ENCODE data around the gene BTBD16. TPM values are rescaled to one million over a fixed set of nuclear protein-coding genes. Genes with fewer than 3 reads are reported as not detected.

BTBD16 gene
- total RNA-seq, 1 donor from 2014 or later, result not detected

DNA sequence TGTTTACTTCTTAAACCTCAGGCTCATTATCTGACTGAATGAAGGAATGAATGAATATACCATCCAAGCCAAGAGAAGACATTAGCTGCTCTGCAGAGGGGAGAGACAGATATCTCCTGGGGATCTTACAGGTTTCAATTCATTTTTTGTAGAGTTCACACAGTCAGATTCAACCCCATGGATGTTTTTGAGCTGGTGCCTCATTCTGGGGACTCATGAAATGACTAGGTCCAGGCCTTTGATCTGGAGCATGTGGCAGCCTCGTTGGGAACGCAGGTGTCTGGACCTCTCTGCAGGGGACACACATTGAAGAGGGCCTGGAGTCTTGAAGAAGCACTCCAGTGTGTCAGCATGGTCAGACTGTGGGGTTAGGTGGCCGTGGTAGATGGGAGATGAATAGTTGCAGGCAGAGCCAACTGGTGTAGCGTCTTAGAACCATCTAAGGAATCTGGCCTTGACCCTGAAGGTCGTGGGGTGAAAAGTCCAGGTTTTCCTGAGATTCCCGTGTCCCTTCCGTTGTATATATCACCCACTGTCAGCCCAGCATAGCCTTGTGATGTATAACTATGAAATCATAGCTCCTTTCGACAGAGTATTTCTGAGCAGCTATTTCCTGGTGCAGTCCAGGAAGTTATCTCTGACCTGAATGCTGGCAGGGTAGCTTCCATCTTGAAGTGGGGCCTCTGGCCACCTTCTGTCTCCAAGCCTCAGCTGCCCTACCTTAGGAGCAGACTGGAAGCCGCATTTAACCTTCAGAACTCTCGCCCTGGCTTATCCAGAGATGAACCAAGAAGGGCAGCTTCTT, 22.3 kb downstream of the BTBD16 start:
- H3K4me3 ChIP-seq, result no peak overlapping the region
- H3K27ac ChIP-seq, result no peak overlapping the region
- intact Hi-C loops (cut with DNase I), result loop anchor here (10.0 kb wide), 1 partner anchor 271 kb away; the partner anchor contains the start of gene DMBT1
- no peaks in the 10 kb centered on the region for H3K4me1 ChIP-seq
- no peaks in the 10 kb centered on the region for H3K36me3 ChIP-seq
- TF ChIP-seq, protein P1, sequence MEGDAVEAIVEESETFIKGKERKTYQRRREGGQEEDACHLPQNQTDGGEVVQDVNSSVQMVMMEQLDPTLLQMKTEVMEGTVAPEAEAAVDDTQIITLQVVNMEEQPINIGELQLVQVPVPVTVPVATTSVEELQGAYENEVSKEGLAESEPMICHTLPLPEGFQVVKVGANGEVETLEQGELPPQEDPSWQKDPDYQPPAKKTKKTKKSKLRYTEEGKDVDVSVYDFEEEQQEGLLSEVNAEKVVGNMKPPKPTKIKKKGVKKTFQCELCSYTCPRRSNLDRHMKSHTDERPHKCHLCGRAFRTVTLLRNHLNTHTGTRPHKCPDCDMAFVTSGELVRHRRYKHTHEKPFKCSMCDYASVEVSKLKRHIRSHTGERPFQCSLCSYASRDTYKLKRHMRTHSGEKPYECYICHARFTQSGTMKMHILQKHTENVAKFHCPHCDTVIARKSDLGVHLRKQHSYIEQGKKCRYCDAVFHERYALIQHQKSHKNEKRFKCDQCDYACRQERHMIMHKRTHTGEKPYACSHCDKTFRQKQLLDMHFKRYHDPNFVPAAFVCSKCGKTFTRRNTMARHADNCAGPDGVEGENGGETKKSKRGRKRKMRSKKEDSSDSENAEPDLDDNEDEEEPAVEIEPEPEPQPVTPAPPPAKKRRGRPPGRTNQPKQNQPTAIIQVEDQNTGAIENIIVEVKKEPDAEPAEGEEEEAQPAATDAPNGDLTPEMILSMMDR (IDR thresholded peaks at IDR 0.05), result no peak
- TF ChIP-seq POLR2AphosphoS5 (IDR thresholded peaks at IDR 0.05; ENCODE audit: insufficient read depth in 1 of 2, low read depth in 1 of 2), result no peak
- no peaks in the 10 kb centered on the region for H3K9me3 ChIP-seq
- peak in 1 of 2 donors; percentile 70 for DNase-seq (ENCODE audit: extremely low spot score in 2 of 2)
- H3K27me3 ChIP-seq, result no peaks in the 10 kb centered on the region

DNA sequence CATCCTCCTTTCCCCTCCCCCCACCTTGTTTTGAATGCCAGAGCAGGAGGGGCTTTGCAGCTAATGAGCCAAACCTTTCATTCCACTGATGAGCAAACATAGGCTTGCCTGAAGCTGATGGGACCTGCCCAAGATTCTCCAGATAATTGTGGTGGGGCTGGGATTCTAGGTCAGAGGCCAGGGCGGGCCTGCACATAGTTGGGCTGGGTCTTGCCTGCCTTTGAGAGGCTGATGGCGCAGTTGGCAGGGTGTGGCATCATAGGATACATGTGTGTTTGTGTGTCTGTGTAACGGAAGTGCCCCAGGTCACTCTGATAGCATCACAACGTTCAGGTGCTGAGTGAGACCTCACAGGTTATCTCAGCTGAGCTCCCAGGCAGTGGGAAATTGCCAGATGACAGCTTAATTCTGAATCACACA, 22.9 kb downstream of the BTBD16 start:
- intact Hi-C loops (cut with DNase I), result loop anchor here (10.0 kb wide), 1 partner anchor 271 kb away; the partner anchor contains the start of gene DMBT1
- DNase-seq (ENCODE audit: extremely low spot score in 2 of 2), result peak in 1 of 2 donors; percentile 89
- no peak overlapping the region for H3K4me3 ChIP-seq
- H3K27ac ChIP-seq, result no peak overlapping the region
- H3K27me3 ChIP-seq, result no peaks in the 10 kb centered on the region
- TF ChIP-seq POLR2A (IDR thresholded peaks at IDR 0.05), result no peak
- no peak for TF ChIP-seq POLR2AphosphoS5 (IDR thresholded peaks at IDR 0.05; ENCODE audit: insufficient read depth in 1 of 2, low read depth in 1 of 2)
- H3K36me3 ChIP-seq, result no peaks in the 10 kb centered on the region
- no peaks in the 10 kb centered on the region for H3K9me3 ChIP-seq
- no peaks in the 10 kb centered on the region for H3K4me1 ChIP-seq

DNA sequence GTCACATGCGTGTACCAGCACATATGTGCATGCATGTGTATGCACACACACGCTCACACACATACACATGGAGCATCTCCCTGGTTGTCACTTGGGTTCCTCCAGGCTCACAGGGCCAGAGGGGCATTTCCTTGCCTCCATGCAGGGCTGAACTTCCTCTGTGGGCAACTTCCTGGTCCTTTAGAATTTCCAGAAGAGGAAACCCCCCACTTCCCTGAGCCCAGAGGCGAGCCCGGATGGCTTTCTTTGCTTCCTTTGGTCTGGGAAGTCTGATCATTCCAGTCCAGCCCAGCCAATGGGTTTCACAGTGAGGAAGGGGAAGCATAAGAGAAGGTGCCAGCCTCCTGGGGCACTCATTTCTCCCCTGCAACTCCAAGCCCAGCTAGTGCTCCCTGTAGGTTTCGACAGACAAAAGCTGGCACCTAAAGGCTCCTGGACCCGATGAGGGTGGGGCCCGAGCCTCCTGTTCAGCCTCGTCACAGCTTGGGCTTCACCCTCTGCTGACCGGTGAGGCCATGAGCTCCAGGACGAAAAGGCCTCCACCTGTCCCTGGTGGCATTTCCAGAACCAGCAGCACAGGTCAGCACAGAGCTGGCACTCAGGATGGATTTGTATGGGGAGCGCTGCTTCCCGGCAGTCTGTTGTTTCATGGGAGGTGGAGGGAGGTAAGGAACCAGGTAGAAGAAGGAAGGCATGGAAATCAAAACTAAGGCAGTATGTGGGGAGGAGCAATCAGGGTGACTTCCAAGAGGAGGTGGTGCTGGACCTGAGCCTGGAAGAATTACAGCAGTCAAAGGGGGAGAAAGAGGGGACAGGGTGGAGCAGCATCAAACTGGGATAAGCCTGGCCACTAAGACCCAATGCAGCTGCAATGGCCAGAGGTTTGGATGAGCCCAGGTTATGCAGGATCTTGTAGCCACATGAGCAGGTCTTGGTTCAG, 23.7 kb downstream of the BTBD16 start:
- TF ChIP-seq POLR2A (IDR thresholded peaks at IDR 0.05), result no peak
- no peak for TF ChIP-seq POLR2AphosphoS5 (IDR thresholded peaks at IDR 0.05; ENCODE audit: insufficient read depth in 1 of 2, low read depth in 1 of 2)
- TF ChIP-seq, protein P1 (IDR thresholded peaks at IDR 0.05), result no peak
- Histone ChIP-seq H3K4me3 (no peak overlapping the region), H3K9me3 (no peaks in the 10 kb centered on the region), H3K27ac (no peak overlapping the region), H3K4me1 (no peaks in the 10 kb centered on the region), H3K27me3 (no peaks in the 10 kb centered on the region), H3K36me3 (no peaks in the 10 kb centered on the region)
- intact Hi-C loops (cut with DNase I), result loop anchor here (5.0 to 10.0 kb wide), 2 partner anchors 143 to 270 kb away; partner anchors contain the start of gene DMBT1
- peak in 1 of 2 donors; percentile 80 for DNase-seq (ENCODE audit: extremely low spot score in 2 of 2)

DNA sequence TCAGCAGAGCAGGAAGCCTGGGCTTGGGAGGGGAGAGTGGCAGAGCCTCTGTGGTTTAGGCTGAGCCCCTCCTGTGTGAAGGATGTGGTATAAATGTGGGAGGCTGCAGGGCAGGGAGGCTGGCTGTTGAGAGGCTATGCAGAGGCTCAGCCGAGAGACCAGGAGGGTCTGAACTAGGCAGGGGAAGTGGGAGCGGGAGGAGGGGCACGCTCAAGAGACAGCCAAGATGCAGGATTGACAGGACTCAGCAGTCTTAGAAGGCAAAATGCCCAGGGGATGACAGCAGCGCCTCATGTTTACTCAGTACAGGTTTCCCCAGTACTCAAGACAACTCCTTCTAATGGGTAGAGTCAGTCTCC, 24.3 kb downstream of the BTBD16 start:
- no peak overlapping the region for H3K4me3 ChIP-seq
- intact Hi-C loops (cut with DNase I), result loop anchor here (5.0 to 10.0 kb wide), 2 partner anchors 142 to 269 kb away; partner anchors contain the start of gene DMBT1
- TF ChIP-seq, protein P1 (IDR thresholded peaks at IDR 0.05), result no peak
- TF ChIP-seq POLR2A (IDR thresholded peaks at IDR 0.05) (no peak), POLR2AphosphoS5 (IDR thresholded peaks at IDR 0.05; ENCODE audit: insufficient read depth in 1 of 2, low read depth in 1 of 2) (no peak)

More for the DNA sequence above, 24.3 kb downstream of the BTBD16 start:
- peak in 1 of 2 donors; percentile 80 for DNase-seq (ENCODE audit: extremely low spot score in 2 of 2)
- H3K36me3 ChIP-seq, result no peaks in the 10 kb centered on the region
- no peaks in the 10 kb centered on the region for H3K27me3 ChIP-seq
- no peaks in the 10 kb centered on the region for H3K4me1 ChIP-seq
- H3K9me3 ChIP-seq, result no peaks in the 10 kb centered on the region
- no peak overlapping the region for H3K27ac ChIP-seq
